GM18517 (cell line): ENCODE data around the gene ADAMTSL2.

ENCODE experiments used
- ATAC-seq: cut with Tn5 transposase; IDR thresholded peaks from one replicate; pipeline ENCODE4 v1.9.1; 2021; ENCODE audit warnings: mild to moderate bottlenecking, moderate library complexity; ENCODE audit not compliant: unreplicated experiment

The ADAMTSL2 gene

DNA sequence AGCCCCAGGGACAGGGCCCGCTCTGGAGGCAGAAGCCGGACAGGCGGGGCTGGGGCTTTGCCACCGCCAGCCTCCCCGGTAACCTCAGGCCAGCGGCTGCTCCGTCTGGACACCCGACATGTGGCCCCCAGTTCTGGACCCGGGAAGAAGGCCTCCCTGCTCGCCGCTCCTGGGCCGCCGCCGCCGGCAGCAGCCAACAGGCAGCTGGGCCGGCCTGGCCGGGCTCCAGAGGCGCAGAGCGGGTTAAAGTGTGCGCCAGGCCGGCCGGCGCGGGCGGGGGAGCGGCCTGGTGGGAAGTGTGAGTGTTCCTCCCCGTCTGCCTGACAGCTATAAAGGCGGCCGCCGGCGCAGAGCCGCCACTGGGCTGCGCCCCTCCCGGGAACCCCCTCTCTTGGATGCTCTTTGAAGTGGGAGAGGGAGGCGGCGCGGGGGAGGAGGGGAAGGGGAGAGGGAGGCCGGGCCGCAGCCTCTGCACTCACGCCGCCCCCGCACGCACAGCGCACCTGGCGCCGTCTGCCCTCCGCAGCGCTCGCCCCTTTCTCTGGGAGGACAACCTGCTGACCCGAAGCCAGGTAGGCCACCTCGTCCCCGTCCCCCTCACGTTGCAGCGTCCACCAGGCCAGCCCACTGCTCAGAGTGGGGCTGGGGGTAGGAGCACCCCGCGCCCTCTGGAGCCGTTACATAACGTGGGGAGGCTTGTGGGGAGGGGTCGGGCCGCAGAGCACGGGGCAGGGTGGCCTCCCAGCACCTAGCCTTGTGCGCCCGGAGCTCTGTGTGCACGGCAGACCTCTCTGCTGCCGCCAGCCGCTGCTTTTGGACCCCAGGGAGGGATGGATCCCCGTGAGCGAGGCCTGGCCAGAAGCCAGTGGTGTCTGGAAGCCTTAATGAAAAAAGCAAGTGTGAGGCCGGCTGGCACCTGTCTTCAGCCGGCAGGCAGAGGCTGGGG lies at the start of gene ADAMTSL2:
Gene ADAMTSL2, plus strand, starts transcription at position 359 of the 946 bp plus-strand sequence. CDS start 2,009 bp downstream, outside the sequence.
- ATAC-seq: no peak

GRCh38 chr9:133485531-133486260 lies 48.8 kb upstream of the ADAMTSL2 start:
- ATAC-seq: no peak

DNA sequence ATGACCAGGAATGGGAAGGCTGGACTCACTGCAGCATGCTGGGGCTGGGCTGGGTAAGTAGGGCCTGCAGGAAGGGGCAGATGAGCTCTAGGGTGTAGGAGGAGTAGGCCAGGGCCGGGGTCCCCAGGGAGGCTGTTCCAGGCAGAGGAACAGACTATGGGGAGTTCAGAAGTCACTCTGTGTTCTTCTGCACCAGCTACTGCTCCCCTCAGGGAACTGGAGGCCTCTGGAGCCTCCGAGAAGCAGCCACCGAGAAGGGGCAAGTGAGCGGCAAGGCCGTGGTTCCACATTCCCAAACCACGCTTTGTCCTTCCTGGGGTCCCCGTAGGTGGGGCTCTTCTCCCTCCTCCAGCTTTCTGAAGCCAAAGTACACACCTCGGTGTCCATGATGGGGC lies 47.2 kb upstream of the ADAMTSL2 start:
- ATAC-seq: no peak

DNA sequence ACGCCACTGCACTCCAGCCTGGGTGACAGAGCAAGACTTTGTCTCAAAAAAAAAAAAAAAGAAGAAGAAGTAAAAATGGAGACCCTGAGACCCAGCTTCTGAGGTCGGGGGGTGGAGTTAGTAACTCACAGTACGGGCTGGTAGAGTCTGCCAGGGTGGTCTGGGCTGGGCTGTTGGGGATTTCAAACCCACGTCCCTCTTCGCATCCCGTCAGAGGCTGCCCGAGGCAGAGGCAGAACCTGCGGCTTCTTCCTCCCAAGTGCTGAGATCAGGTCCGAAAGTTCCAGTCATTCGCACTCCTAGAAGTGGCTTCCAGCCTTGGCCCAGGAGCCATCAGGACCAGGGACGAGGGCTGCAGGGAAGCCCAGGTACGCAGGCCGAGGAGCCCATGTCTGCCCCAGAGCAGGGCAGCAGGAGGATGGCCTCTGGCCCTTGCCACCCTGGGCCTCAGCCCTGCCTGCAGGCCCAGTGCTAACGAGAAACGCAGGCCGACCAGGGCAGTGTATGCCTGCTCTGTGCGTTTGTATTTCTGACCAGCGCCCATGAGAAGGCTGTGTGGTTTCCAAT lies 45.7 kb upstream of the ADAMTSL2 start:
- no peak for ATAC-seq

- no peak for ATAC-seq
These were observed 45.0 kb upstream of the ADAMTSL2 start for GRCh38 chr9:133489253-133490190.

GRCh38 chr9:133490201-133490681 lies 44.3 kb upstream of the ADAMTSL2 start:
- ATAC-seq: no peak

DNA sequence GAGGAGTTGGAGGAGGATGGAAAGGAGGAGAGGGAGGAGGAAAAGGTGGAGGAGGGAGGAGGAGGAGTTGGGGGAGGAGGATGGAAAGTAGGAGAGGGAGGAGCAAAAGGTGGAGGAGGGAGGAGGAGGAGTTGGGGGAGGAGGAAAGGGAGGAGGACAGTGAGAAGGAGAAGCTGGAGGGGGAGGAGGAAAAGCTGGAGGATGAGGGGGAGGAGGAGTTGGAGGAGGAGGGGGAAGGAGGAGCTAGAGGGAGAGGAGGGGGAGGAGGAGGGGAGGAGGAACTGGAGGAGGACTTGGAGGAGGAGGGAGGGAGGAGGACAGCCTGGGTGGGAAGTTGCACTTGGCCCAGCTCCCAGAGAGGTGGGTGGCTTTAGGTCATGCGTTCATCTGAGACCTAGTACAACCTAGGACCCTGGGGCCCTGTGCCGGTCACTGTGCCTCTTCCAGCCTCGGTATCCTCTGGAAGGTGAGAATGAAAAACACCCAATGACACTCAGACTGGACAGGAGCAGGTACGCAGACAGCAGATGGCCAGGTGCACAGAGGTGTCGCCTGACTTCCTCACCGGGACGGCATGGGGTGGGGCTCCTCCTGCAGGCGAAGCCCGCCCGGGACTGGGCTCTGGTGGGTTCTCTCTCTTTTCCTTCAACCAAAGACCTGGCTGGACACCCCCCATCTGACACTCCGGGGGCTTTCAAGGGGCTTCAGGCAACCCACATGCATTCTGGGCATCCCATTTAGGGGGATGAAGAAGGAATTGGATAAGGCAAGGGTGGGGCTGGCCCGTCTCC lies 43.4 kb upstream of the ADAMTSL2 start:
- no peak for ATAC-seq

- no peak for ATAC-seq
These were observed 42.9 kb upstream of the ADAMTSL2 start for GRCh38 chr9:133491656-133491925.

DNA sequence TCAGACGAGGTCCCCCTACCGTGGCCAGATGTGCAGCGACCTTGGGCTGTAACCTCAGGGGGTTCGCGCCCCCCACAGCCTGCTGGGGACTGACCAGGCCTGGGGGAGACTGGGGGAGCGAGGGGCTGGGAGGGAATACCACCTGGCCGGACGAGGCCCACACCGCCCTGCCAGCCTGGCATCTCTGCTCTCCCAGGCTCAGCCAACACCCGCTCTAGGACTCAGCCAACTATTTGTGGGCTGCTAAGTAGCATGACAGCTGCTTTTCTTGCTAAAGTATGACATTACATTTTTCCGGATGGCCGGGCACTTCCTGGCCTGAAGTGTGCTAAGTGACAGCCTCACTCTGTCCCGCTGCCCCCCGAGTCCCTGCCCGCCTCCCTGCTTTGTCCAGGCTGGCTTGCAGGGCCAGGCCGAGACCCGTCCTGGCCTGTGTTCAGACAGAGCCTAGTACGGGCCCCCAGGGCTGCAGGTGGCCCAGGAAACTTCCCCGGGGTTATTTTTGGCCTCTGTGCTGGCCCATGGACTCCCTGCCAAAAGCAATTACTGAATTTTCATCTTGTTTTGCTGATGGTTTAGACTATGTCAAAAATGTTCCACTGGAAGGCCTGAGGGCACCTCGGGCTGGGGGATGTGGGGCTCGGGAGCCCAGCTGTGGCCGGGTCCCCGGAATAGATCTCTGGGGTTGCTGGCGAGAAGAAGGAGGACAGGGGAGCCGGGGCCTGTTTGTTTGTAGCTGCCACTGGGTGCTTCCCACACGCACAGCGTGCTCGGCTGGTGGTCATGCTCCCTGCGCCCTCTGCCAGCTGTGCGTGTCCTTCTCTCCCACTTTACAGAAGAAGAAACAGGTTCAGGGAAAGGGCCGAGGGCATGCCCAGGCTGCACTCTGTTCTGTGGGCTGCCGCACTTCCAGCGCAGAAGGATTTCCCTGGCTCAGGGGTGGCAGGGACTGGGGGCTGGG lies 42.2 kb upstream of the ADAMTSL2 start:
- no peak for ATAC-seq

- no peak for ATAC-seq
These were observed 41.1 kb upstream of the ADAMTSL2 start for GRCh38 chr9:133493428-133493827.

DNA sequence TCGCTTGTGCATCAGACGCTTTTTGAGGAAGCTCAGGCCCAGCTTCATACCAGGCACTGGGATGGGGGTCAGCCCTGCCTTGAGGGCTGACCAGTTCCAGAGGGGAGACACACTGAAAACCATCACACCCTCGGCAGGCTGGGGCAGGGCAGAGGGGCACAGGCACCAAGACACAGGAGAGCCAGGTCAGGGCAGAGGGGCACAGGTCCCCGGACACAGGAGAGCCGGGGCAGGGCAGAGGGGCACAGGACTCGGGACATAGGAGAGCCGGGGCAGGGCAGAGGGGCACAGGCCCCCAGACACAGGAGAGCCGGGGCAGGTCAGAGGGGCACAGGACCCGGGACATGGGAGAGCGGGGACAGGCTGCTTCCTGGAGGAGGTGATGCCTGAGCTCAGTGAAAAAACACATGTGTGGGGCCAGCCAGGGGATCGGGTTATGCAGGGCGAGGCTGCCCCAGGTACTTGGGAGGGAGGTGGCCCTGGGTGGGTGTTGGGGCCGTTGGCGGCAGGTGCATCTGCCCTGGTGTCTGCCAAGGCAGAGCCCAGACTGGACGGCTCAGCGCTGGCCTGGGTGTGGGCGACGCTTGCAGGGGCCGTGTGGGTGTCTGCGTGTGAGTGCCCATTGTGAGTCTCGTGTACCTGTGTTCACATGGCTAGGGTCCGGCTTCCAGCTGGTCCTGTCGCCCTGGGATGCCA lies 40.5 kb upstream of the ADAMTSL2 start:
- no peak for ATAC-seq

DNA sequence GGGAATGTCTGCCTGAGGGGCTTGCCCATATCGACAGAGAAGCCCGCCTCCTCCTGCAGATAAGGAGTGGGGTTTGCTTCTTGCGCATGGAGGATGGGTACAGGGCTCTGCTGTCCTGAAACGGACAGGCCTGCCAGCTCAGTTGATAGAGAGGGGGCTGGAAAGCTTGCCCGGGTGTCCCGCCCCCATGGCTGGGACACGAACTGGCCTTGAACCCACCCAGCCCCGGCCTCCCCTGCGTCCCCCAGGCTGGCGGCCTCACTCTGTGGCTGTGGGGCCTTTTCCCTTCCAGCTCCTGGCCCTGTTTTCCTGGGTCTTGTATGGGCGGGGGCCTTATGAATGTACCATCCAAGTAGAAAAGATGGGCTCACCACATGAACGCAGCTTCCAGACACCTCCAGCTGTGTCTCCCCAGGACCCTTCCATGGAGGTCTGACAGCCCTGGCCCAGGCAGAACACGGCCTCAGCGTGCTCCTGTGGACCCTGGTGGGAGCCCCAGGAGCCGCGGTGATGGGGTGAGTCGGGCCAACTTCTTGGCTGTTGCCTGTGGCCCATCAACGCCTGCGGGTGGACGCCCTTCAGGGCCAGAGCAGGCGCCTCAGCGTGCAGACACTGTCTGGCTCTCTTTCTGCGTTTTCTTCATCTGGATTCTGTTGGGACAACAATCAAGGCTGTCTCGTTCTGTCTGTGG lies 39.7 kb upstream of the ADAMTSL2 start:
- no peak for ATAC-seq

DNA sequence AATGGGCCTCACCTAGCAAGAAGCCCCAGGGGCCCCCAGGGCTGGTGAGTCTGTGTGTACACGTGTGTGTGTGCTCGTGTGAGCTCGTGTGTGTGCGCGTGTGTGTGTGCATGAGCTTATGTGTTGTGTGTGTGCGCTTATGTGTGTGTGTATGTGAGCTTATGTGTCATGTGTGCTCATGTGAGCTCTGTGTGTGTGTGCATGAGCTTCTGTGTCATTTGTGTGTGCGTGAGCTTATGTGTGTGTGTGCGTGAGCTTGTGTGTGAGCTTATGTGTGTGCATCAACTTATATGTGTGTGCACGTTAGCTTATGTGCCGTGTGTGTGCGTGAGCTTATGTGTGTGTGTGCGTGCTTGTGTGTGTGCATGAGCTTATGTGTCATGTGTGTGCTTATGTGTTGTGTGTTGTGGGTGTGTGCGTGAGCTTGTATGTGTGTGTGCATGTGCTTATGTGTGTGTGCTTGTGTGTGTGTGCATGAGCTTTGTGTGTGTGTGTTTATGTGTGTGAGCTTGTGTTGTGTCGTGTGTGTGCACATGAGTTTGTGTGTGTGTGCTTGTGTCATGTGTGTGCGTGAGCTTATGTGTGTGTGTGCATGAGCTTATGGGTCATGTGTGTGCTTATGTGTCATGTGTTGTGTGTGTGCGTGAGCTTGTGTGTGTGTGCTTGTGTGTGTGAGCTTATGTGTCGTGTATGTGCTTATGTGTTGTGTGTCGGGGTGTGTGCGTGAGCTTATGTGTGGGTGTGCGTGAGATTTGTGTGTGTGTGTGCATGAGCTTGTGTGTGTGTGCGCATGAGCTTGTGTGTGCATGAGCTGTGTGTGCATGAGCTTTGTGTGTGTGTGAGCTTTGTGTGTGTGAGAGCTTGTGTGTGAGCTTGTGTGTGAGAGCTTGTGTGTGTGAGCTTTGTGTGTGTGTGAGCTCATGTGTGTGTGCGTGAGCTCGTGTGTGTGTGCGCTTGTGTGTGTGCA lies 38.9 kb upstream of the ADAMTSL2 start:
- no peak for ATAC-seq

DNA sequence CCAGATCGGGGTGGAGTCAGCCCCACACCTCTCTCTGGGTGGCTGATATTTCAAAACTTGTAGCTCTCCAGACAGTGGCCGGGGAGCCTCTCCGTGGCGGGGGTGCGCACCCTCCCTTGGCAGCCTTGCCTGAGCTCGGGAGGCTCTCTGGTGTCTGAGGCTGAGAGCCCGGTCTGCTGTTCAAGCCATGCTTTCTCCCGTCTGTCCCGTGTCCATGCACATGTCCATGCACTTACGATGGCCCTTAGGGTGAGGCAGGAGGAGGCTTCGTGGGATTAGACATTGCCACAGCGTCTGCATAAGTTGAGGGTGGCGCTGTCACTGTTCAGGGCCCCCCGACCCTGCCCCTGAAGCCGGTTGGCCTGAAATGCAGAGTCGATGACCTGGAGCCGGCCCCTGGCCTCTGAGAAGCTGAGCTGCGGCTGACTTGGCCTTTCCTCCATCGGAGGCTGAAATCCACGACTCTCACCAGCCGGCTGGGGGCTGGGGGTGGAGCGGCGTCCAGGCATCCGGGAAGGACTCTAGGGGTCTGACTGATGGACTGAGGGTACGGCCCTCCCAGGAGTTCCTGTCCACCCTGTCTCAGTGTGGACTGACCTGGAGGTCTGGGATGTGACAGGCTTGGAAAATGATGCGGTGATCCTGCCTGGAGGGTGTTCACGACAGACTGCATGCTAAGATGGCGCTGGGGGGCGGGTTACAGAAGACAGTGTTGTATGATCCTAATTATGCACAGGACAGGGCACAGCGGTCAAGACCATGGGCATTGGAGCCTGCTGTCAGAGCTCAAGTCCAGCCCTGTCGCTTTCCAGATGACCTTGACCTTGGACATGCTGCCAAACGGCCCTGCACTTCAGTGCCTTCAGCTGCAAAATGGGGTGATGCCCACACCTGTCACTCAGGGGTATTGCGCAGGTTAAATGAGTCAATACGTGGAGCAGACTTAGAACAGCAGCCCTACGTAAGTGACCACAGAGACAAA lies 37.4 kb upstream of the ADAMTSL2 start:
- no peak for ATAC-seq
